Measurements from ENCODE around the gene KEL. TPM values are rescaled to one million over a fixed set of nuclear protein-coding genes. Genes with fewer than 3 reads are reported as not detected.

Gene KEL
- total and polyA plus RNA-seq, 3 experiments from 2014 or later, result 0.20 TPM; not detected in 2

DNA sequence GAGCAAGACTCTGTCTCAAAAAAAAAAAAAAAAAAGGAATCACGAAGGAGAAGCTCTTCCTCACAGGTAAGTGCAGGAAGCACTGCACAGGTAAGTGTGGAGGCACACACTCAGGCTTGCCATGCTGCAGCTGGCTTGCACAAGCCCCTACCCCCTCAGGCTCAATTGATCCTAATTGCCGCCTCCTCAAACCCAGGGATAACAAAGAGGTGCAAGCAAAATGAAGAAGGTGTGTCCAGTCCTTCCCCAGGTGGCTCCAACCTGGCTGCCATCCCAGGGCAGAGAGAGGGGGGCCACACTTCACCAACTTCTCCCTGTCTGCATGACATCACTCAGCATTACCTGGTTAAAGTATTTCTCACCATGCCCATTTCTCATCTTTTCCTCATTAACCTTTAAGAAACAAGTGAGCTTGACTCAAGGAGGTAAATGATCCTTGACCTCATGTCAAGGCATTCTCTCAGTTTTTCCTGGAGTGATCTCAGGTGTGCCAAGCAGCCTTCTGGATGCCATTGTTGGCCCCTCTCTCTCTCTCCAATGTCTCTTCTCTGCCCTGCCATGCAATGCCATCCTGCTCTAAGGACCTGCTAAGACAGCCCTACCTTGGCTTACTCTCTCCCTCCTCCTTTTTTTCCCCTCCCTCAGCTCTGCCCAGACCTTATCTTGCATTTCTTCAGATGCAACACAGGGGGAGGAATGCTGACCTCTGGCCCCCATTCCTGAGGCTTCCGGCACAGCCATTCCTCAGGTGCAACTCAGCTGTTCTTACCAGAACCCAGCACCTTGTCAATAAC is 63.6 kb downstream of the KEL start:
- Mint-ChIP-seq H3K27ac (peak overlapping the region in 1 of 8 donors; percentile 43), H3K27me3 (peaks cover 7 to 18% of the 10 kb centered on the region in 2 donors), H3K36me3 (no peaks in the 10 kb centered on the region), H3K4me3 (no peak overlapping the region), H3K9me3 (peaks cover 0 to 5% (median 0%) of the 10 kb centered on the region in 5 donors), H3K4me1 (no peaks in the 10 kb centered on the region)
- ChIA-PET CTCF (no interaction called here), POLR2A (interaction anchor here (0.7 kb wide), 1 partner anchor 11 kb away, joined by 7 read pairs; no protein-coding TSS in a partner anchor)
- no peaks in the 10 kb centered on the region for H3K36me3 ChIP-seq (ENCODE audit: insufficient read depth, low read length)
- H3K27ac ChIP-seq (ENCODE audit: low read depth, low read length), result no peak overlapping the region
- H3K27me3 ChIP-seq (ENCODE audit: insufficient read depth, low read length, poor library complexity, severe bottlenecking), result no peaks in the 10 kb centered on the region
- no peak for DNase-seq
- no peaks in the 10 kb centered on the region for H3K4me1 ChIP-seq (ENCODE audit: insufficient read depth, low read length)
- H3K4me3 ChIP-seq (ENCODE audit: low read length), result no peak overlapping the region
- no peaks in the 10 kb centered on the region for H3K9me3 ChIP-seq (ENCODE audit: low read length)

DNA sequence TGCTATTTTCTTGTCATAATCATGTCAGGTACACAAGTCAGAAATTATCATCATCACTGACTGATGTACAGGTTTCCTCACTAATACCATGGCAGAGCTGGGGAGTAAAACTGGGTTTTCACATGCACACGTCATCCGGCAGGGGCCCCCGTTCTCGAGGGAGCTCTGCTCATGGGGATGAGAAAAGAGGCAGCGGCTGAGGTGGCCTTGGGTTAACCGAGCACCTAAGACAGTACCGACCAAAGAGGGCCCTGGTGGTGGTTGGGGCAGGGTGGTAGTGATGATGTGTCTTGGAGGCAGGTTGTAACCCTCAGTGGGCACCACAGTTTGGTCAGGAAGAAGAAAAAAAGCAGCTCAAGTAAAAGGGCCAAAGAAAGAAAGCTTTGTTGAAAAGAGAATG is 64.5 kb downstream of the KEL start:
- ChIA-PET POLR2A (interaction anchor here (0.7 kb wide), 1 partner anchor 10 kb away, joined by 7 read pairs; no protein-coding TSS in a partner anchor), CTCF (no interaction called here)
- H3K4me1 Mint-ChIP-seq, result no peaks in the 10 kb centered on the region
- Histone ChIP-seq H3K4me3 (ENCODE audit: low read length) (no peak overlapping the region), H3K27ac (ENCODE audit: low read depth, low read length) (no peak overlapping the region), H3K4me1 (ENCODE audit: insufficient read depth, low read length) (no peaks in the 10 kb centered on the region), H3K36me3 (ENCODE audit: insufficient read depth, low read length) (no peaks in the 10 kb centered on the region), H3K27me3 (ENCODE audit: insufficient read depth, low read length, poor library complexity, severe bottlenecking) (no peaks in the 10 kb centered on the region), H3K9me3 (ENCODE audit: low read length) (no peaks in the 10 kb centered on the region)
- H3K9me3 Mint-ChIP-seq, result peaks cover 0 to 5% (median 0%) of the 10 kb centered on the region in 5 donors
- no peak overlapping the region for H3K27ac Mint-ChIP-seq
- no peak for DNase-seq
- no peak overlapping the region for H3K4me3 Mint-ChIP-seq
- no peaks in the 10 kb centered on the region for H3K36me3 Mint-ChIP-seq
- peaks cover 7 to 21% of the 10 kb centered on the region in 2 donors for H3K27me3 Mint-ChIP-seq

DNA sequence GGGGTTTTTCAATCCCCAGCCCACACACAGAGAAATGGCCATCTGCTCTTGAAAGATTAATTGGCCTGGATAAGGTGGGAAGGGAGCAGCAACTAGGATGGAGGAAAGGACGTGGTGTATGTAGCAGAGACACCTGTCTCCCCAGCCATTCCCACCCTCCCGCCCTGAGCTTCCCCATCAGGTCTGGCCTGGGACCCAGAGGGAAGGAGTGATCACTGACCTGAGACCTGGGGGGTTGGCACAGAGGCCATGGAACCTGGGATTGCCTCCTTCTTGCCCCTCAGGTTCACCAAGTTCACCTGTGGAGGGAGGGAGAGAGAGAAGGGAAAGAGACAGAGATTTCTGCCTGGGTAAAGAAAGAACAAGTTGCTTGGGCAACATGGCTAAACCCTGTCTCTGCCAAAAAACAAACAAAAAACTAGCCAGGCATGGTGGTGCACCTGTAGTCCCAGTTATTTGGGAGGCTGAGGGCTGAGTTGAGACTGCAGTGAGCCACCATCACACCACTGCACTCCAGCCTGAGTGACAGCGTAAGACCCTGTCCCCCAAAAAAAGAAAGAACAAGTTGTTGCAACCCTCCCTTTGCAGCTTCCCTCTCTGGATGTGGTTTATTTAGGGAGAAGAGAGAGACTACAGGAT is 65.3 kb downstream of the KEL start:
- H3K9me3 ChIP-seq (ENCODE audit: low read length), result no peaks in the 10 kb centered on the region
- no peak for DNase-seq
- ChIA-PET POLR2A (no interaction called here), CTCF (no interaction called here)
- H3K27ac ChIP-seq (ENCODE audit: low read depth, low read length), result no peak overlapping the region
- Mint-ChIP-seq H3K4me3 (no peak overlapping the region), H3K9me3 (no peaks in the 10 kb centered on the region), H3K27ac (no peak overlapping the region), H3K4me1 (no peaks in the 10 kb centered on the region), H3K36me3 (no peaks in the 10 kb centered on the region), H3K27me3 (peaks cover 9 to 24% of the 10 kb centered on the region in 2 donors)
- H3K27me3 ChIP-seq (ENCODE audit: insufficient read depth, low read length, poor library complexity, severe bottlenecking), result no peaks in the 10 kb centered on the region
- H3K4me1 ChIP-seq (ENCODE audit: insufficient read depth, low read length), result no peaks in the 10 kb centered on the region
- H3K36me3 ChIP-seq (ENCODE audit: insufficient read depth, low read length), result no peaks in the 10 kb centered on the region
- H3K4me3 ChIP-seq (ENCODE audit: low read length), result no peak overlapping the region

DNA sequence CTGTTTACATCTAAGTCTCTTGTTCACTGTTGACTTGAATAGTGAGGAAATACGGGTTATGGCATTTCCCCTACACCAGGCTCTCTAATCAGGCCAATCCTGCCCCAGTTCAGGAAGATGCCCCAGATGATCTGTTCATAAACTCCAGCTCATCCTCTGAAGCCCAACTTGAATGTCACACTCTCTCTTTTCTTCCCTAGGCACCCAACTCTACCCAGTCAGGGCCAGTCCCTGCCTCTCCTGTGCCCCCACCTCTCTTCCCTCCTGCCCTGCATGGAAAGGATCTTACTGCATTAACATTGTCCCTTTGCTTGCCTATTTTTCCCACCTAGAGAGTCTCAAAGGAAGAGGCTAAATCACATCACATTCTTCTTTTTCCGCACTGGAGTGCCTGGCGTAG is 66.0 kb downstream of the KEL start:
- Histone ChIP-seq H3K27ac (ENCODE audit: low read depth, low read length) (no peak overlapping the region), H3K4me1 (ENCODE audit: insufficient read depth, low read length) (no peaks in the 10 kb centered on the region), H3K4me3 (ENCODE audit: low read length) (no peak overlapping the region), H3K27me3 (ENCODE audit: insufficient read depth, low read length, poor library complexity, severe bottlenecking) (no peaks in the 10 kb centered on the region), H3K9me3 (ENCODE audit: low read length) (no peaks in the 10 kb centered on the region), H3K36me3 (ENCODE audit: insufficient read depth, low read length) (no peaks in the 10 kb centered on the region)
- Mint-ChIP-seq H3K36me3 (no peaks in the 10 kb centered on the region), H3K4me1 (no peaks in the 10 kb centered on the region), H3K27ac (no peak overlapping the region), H3K27me3 (peaks cover 11 to 27% of the 10 kb centered on the region in 2 donors), H3K4me3 (no peak overlapping the region), H3K9me3 (no peaks in the 10 kb centered on the region)
- ChIA-PET CTCF (no interaction called here), POLR2A (no interaction called here)
- no peak for DNase-seq

- Mint-ChIP-seq H3K27ac (no peak overlapping the region), H3K27me3 (peaks cover 11 to 27% of the 10 kb centered on the region in 2 donors), H3K4me1 (no peaks in the 10 kb centered on the region), H3K4me3 (no peak overlapping the region), H3K9me3 (no peaks in the 10 kb centered on the region), H3K36me3 (no peaks in the 10 kb centered on the region)
- no peaks in the 10 kb centered on the region for H3K27me3 ChIP-seq (ENCODE audit: insufficient read depth, low read length, poor library complexity, severe bottlenecking)
- POLR2A ChIA-PET, result no interaction called here
- no peaks in the 10 kb centered on the region for H3K36me3 ChIP-seq (ENCODE audit: insufficient read depth, low read length)
- no peak overlapping the region for H3K4me3 ChIP-seq (ENCODE audit: low read length)
- no peaks in the 10 kb centered on the region for H3K9me3 ChIP-seq (ENCODE audit: low read length)
- no peak for DNase-seq
- CTCF ChIA-PET, result interaction anchor here (1.5 kb wide), 1 partner anchor 14 kb away, joined by 8 read pairs; no protein-coding TSS in a partner anchor
- no peak overlapping the region for H3K27ac ChIP-seq (ENCODE audit: low read depth, low read length)
- H3K4me1 ChIP-seq (ENCODE audit: insufficient read depth, low read length), result no peaks in the 10 kb centered on the region
Measured at GRCh38 chr7:142894985-142895593, 67.1 kb downstream of the KEL start.

- no peak overlapping the region for H3K4me3 Mint-ChIP-seq
- no peaks in the 10 kb centered on the region for H3K4me1 ChIP-seq (ENCODE audit: insufficient read depth, low read length)
- H3K36me3 Mint-ChIP-seq, result no peaks in the 10 kb centered on the region
- no peaks in the 10 kb centered on the region for H3K9me3 Mint-ChIP-seq
- CTCF ChIA-PET, result interaction anchor here (1.5 kb wide), 1 partner anchor 14 kb away, joined by 8 read pairs; no protein-coding TSS in a partner anchor
- no peak overlapping the region for H3K27ac ChIP-seq (ENCODE audit: low read depth, low read length)
- no peak overlapping the region for H3K27ac Mint-ChIP-seq
- H3K9me3 ChIP-seq (ENCODE audit: low read length), result no peaks in the 10 kb centered on the region
- no peaks in the 10 kb centered on the region for H3K36me3 ChIP-seq (ENCODE audit: insufficient read depth, low read length)
- H3K4me1 Mint-ChIP-seq, result no peaks in the 10 kb centered on the region
- POLR2A ChIA-PET, result no interaction called here
- H3K27me3 Mint-ChIP-seq, result peaks cover 8 to 29% of the 10 kb centered on the region in 2 donors
- DNase-seq, result no peak
- no peak overlapping the region for H3K4me3 ChIP-seq (ENCODE audit: low read length)
- H3K27me3 ChIP-seq (ENCODE audit: insufficient read depth, low read length, poor library complexity, severe bottlenecking), result no peaks in the 10 kb centered on the region
Measured at GRCh38 chr7:142894112-142894984, 67.8 kb downstream of the KEL start.

DNA sequence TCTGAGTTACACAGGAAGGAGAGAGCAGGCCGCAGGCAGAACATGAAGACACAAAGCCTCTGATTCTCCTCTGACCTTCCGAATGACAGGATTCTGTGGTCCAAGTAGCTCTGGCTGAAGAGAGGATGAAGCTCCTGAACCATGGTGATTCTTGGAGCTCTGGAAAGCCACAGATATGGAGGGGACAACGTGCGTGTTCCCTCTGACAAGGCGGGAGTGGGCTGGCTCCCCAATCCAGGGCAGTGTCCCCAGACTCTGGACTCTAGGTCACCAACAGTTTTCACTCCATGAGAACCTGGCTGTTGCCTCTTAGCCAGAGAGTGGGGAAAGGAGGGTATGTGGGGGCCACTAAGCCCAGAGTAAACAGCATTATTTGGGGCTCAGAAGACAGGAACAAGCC is 69.2 kb downstream of the KEL start:
- no peaks in the 10 kb centered on the region for H3K36me3 ChIP-seq (ENCODE audit: insufficient read depth, low read length)
- H3K27ac Mint-ChIP-seq, result no peak overlapping the region
- H3K27me3 ChIP-seq (ENCODE audit: insufficient read depth, low read length, poor library complexity, severe bottlenecking), result no peaks in the 10 kb centered on the region
- ChIA-PET CTCF (no interaction called here), POLR2A (no interaction called here)
- no peak for DNase-seq
- no peaks in the 10 kb centered on the region for H3K36me3 Mint-ChIP-seq
- H3K27ac ChIP-seq (ENCODE audit: low read depth, low read length), result no peak overlapping the region
- peaks cover 8 to 26% of the 10 kb centered on the region in 2 donors for H3K27me3 Mint-ChIP-seq
- H3K4me1 ChIP-seq (ENCODE audit: insufficient read depth, low read length), result no peaks in the 10 kb centered on the region
- H3K9me3 ChIP-seq (ENCODE audit: low read length), result no peaks in the 10 kb centered on the region
- H3K4me3 ChIP-seq (ENCODE audit: low read length), result no peak overlapping the region
- H3K9me3 Mint-ChIP-seq, result no peaks in the 10 kb centered on the region
- H3K4me3 Mint-ChIP-seq, result no peak overlapping the region
- no peaks in the 10 kb centered on the region for H3K4me1 Mint-ChIP-seq
